Measurements from ENCODE around the gene PSD.

- TF ChIP-seq CTCF (IDR thresholded peaks at IDR 0.05) (no peak), POLR2A (IDR thresholded peaks at IDR 0.05) (no peak)
Measured at GRCh38 chr10:102393411-102394078, 25.0 kb downstream of the PSD start.
